ENCODE measurements around the gene STRIP2. TPM values are rescaled to one million over a fixed set of nuclear protein-coding genes. Genes with fewer than 3 reads are reported as not detected.
"Not testable (repeated sequence)": the region's sequence is repeated elsewhere in the genome, so short reads cannot be mapped to it uniquely, and the experiment has no call there.

The STRIP2 gene
- total RNA-seq, 2 donors from 2014 or later, result 1.1 to 5.5 TPM

GRCh38 chr7:129401967-129402860, 32.0 kb upstream of the STRIP2 start:
- TF ChIP-seq, protein P1, sequence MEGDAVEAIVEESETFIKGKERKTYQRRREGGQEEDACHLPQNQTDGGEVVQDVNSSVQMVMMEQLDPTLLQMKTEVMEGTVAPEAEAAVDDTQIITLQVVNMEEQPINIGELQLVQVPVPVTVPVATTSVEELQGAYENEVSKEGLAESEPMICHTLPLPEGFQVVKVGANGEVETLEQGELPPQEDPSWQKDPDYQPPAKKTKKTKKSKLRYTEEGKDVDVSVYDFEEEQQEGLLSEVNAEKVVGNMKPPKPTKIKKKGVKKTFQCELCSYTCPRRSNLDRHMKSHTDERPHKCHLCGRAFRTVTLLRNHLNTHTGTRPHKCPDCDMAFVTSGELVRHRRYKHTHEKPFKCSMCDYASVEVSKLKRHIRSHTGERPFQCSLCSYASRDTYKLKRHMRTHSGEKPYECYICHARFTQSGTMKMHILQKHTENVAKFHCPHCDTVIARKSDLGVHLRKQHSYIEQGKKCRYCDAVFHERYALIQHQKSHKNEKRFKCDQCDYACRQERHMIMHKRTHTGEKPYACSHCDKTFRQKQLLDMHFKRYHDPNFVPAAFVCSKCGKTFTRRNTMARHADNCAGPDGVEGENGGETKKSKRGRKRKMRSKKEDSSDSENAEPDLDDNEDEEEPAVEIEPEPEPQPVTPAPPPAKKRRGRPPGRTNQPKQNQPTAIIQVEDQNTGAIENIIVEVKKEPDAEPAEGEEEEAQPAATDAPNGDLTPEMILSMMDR (IDR thresholded peaks at IDR 0.05), result no peak
- TF ChIP-seq POLR2A (IDR thresholded peaks at IDR 0.05) (no peak), POLR2AphosphoS5 (IDR thresholded peaks at IDR 0.05) (no peak)
- H3K36me3 ChIP-seq, result no peaks in the 10 kb centered on the region
- no peak overlapping the region for H3K27ac ChIP-seq
- intact Hi-C loops (cut with DNase I), result no loop called here
- 83% methylated on average over 3 of the region's 3 CpGs for WGBS
- H3K4me3 ChIP-seq, result no peak overlapping the region
- no peaks in the 10 kb centered on the region for H3K9me3 ChIP-seq
- H3K27me3 ChIP-seq (replicated peaks; ENCODE audit: insufficient read depth), result no peaks in the 10 kb centered on the region
- DNase-seq (ENCODE audit: low spot score), result no peak
- H3K4me1 ChIP-seq (replicated peaks), result no peaks in the 10 kb centered on the region

- H3K4me3 ChIP-seq, result no peak overlapping the region
- no peaks in the 10 kb centered on the region for H3K9me3 ChIP-seq
- TF ChIP-seq POLR2AphosphoS5 (IDR thresholded peaks at IDR 0.05) (no peak), POLR2A (IDR thresholded peaks at IDR 0.05) (no peak)
- TF ChIP-seq, protein P1 (IDR thresholded peaks at IDR 0.05), result no peak
- no peak for DNase-seq (ENCODE audit: low spot score)
- no peaks in the 10 kb centered on the region for H3K36me3 ChIP-seq
- H3K27ac ChIP-seq, result no peak overlapping the region
- no peaks in the 10 kb centered on the region for H3K4me1 ChIP-seq (replicated peaks)
- no peaks in the 10 kb centered on the region for H3K27me3 ChIP-seq (replicated peaks; ENCODE audit: insufficient read depth)
- intact Hi-C loops (cut with DNase I), result no loop called here
Measured at GRCh38 chr7:129405527-129405926, 28.7 kb upstream of the STRIP2 start.

GRCh38 chr7:129410238-129410637, 24.0 kb upstream of the STRIP2 start:
- H3K27me3 ChIP-seq (replicated peaks; ENCODE audit: insufficient read depth); H3K4me1 ChIP-seq (replicated peaks); intact Hi-C loops (cut with DNase I); H3K9me3 ChIP-seq; H3K4me3 ChIP-seq; H3K36me3 ChIP-seq; DNase-seq (ENCODE audit: low spot score); H3K27ac ChIP-seq: not testable (repeated sequence)
- WGBS, result 74% methylated on average over 8 of the region's 8 CpGs

- H3K9me3 ChIP-seq, result no peaks in the 10 kb centered on the region
- H3K4me3 ChIP-seq, result no peak overlapping the region
- no peak overlapping the region for H3K27ac ChIP-seq
- no peaks in the 10 kb centered on the region for H3K36me3 ChIP-seq
- no peak for TF ChIP-seq POLR2A (IDR thresholded peaks at IDR 0.05)
- TF ChIP-seq, protein P1 (IDR thresholded peaks at IDR 0.05), result no peak
- no peak for TF ChIP-seq POLR2AphosphoS5 (IDR thresholded peaks at IDR 0.05)
- intact Hi-C loops (cut with DNase I), result no loop called here
- no peak for DNase-seq (ENCODE audit: low spot score)
- H3K27me3 ChIP-seq (replicated peaks; ENCODE audit: insufficient read depth), result no peaks in the 10 kb centered on the region
- H3K4me1 ChIP-seq (replicated peaks), result no peaks in the 10 kb centered on the region
- 100% methylated on average over 4 of the region's 4 CpGs for WGBS
Measured at GRCh38 chr7:129412501-129412900, 21.7 kb upstream of the STRIP2 start.

DNA sequence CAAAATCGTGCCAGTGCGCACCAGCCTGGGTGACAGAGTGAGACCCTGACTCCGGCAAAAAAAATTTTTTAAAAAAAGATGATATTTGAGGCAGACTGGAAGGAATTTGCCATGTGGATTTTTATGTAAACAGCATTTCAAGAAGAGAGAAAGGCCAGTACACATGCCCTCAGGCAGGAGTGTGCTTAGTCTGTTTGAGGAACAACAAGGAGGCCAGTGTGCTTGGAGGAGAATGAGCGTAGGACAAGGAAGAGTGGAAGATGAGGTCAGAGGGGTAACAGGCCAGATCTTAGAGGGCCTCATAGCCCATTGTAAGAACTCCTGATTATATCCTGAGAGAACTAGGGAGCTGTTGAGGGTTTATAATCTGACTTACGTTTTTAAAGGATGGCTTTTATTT, 17.2 kb upstream of the STRIP2 start:
- 82% methylated on average over 5 of the region's 5 CpGs for WGBS
- Histone ChIP-seq H3K4me3 (no peak overlapping the region), H3K27me3 (replicated peaks; ENCODE audit: insufficient read depth) (no peaks in the 10 kb centered on the region), H3K9me3 (no peaks in the 10 kb centered on the region), H3K27ac (no peak overlapping the region), H3K36me3 (no peaks in the 10 kb centered on the region), H3K4me1 (replicated peaks) (no peaks in the 10 kb centered on the region)
- TF ChIP-seq, protein P1 (IDR thresholded peaks at IDR 0.05), result no peak
- no peak for TF ChIP-seq POLR2AphosphoS5 (IDR thresholded peaks at IDR 0.05)
- TF ChIP-seq POLR2A (IDR thresholded peaks at IDR 0.05), result no peak
- no peak for DNase-seq (ENCODE audit: low spot score)
- intact Hi-C loops (cut with DNase I), result no loop called here
